ENCODE measurements around the gene NTNG1. TPM values are rescaled to one million over a fixed set of nuclear protein-coding genes. Genes with fewer than 3 reads are reported as not detected.
"Not testable (repeated sequence)": the region's sequence is repeated elsewhere in the genome, so short reads cannot be mapped to it uniquely, and the experiment has no call there.

The NTNG1 gene
- total RNA-seq, result 0.70 to 0.83 TPM (median 0.73 TPM) in 3 replicates

DNA sequence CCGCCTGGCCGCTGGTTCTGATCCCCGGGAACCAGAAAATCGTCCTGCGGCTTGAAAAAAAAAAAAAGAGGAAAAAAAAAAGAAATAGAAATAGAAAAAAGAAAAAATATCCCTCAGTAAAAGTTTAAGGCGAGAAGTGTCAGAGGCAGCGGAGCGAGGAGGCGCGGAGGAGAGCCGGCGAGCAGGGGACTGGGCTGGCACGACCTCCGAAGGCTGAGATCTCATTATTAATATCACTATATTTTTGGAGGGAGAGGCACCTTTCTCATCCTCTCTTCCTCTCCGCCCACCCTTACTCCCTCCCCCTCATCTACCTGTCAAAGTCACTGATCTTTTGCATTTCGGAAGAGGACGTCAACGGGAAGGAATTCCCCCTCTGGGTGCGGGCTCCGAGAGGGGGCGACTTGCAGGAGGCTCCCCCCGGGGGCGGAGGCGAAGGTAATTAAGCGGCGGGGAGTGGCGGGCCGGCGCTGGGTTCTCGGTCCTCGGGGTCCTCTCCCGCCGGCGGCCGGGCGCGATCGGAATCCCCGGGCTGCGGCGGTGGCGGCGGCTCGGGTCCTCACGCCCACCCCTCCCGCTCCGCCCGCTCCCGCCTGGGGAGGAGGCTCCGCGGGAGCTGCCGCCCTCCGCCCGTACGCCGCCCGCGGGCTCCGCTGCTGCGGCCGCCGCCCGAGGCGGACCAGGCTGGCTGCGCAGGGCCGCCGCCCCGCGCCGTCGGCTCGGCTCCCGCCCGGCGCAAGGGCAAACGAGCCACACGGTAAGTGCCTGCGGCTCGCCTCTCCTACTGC lies at the start of gene NTNG1:
TSS of gene NTNG1 (plus strand) at position 337 of the 788 bp plus-strand sequence.
- Mint-ChIP-seq H3K36me3 (no peaks in the 10 kb centered on the region), H3K27ac (no peak within 1 kb of the TSS), H3K27me3 (ENCODE audit: low read depth) (peaks cover 66% of the 10 kb centered on the region), H3K9me3 (no peaks in the 10 kb centered on the region), H3K4me3 (peak within 1 kb of the TSS; percentile 74), H3K4me1 (peaks cover 18% of the 10 kb centered on the region)
- TF ChIP-seq, protein P1, sequence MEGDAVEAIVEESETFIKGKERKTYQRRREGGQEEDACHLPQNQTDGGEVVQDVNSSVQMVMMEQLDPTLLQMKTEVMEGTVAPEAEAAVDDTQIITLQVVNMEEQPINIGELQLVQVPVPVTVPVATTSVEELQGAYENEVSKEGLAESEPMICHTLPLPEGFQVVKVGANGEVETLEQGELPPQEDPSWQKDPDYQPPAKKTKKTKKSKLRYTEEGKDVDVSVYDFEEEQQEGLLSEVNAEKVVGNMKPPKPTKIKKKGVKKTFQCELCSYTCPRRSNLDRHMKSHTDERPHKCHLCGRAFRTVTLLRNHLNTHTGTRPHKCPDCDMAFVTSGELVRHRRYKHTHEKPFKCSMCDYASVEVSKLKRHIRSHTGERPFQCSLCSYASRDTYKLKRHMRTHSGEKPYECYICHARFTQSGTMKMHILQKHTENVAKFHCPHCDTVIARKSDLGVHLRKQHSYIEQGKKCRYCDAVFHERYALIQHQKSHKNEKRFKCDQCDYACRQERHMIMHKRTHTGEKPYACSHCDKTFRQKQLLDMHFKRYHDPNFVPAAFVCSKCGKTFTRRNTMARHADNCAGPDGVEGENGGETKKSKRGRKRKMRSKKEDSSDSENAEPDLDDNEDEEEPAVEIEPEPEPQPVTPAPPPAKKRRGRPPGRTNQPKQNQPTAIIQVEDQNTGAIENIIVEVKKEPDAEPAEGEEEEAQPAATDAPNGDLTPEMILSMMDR (IDR thresholded peaks at IDR 0.05; ENCODE audit: unreplicated experiment), result no peak
- peak in 1 of 2 experiments; percentile 41 for DNase-seq (ENCODE audit: low spot score in 2 of 2, unreplicated experiment in 2 of 2)

DNA sequence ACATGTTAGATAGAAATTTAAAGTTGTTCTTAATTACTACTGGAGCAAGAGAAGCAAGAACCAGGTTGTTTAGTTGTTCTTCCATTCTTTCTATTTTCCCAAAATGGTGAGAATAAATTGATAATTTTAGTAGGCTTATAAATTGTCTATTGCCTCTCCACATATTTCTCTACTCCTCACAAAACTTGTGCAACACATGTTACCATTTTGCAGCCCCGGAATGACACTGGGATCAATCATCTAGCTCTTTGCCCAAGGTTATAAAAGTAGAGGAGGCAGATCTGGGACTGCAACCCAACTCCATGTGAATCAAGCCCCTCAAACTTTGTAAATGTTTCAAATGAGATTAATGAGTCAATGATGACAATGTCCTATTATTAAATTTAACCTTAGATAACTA lies 49.4 kb upstream of the NTNG1 start:
- TF ChIP-seq, protein P1 (IDR thresholded peaks at IDR 0.05; ENCODE audit: unreplicated experiment), result no peak
- no peaks in the 10 kb centered on the region for H3K36me3 Mint-ChIP-seq
- H3K4me3 Mint-ChIP-seq, result no peak overlapping the region
- H3K27ac Mint-ChIP-seq, result no peak overlapping the region
- H3K9me3 Mint-ChIP-seq, result no peaks in the 10 kb centered on the region
- no peak for DNase-seq (ENCODE audit: low spot score in 2 of 2, unreplicated experiment in 2 of 2)
- no peaks in the 10 kb centered on the region for H3K4me1 Mint-ChIP-seq
- H3K27me3 Mint-ChIP-seq (ENCODE audit: low read depth), result no peaks in the 10 kb centered on the region

DNA sequence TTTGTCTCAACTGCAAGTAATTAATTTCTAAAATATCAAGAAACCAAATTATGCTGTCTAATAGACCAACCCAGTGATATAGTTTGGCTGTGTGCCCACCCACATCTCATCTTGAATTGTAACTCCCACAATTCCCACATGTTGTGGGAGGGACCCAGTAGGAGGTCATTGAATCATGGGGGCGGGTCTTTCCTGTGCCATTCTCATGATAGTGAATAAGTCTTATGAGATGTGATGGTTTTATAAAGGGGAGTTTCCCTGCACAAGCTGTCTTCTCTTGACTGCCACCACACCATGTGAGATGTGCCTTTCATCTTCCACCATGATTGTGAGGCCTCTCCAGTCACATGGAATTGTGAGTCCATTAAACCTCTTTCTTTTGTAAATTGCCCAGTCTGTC lies 47.4 kb upstream of the NTNG1 start:
- H3K9me3 Mint-ChIP-seq, result peaks cover 10% of the 10 kb centered on the region
- H3K36me3 Mint-ChIP-seq; DNase-seq (ENCODE audit: low spot score in 2 of 2, unreplicated experiment in 2 of 2); H3K27ac Mint-ChIP-seq; H3K27me3 Mint-ChIP-seq (ENCODE audit: low read depth); H3K4me3 Mint-ChIP-seq; H3K4me1 Mint-ChIP-seq: not testable (repeated sequence)

DNA sequence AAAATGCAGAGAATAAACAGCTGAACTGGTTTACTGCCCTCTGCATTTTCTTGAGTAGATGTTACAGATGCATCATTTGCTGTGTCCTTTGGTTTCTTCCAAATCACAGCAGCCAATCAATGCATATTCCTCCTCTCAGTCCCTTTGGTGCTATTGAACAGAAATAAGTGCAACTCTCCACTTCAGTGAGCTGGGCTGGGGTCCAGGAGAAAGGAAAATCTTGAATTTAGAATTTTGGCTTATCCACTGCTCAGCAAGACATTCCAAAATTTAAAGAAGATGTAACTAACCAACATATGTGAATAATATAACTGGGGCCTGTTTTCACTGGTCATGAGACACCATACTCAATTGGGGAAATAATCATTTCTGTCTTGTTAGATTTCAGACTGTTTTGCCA lies 45.2 kb upstream of the NTNG1 start:
- peaks cover 10% of the 10 kb centered on the region for H3K9me3 Mint-ChIP-seq

DNA sequence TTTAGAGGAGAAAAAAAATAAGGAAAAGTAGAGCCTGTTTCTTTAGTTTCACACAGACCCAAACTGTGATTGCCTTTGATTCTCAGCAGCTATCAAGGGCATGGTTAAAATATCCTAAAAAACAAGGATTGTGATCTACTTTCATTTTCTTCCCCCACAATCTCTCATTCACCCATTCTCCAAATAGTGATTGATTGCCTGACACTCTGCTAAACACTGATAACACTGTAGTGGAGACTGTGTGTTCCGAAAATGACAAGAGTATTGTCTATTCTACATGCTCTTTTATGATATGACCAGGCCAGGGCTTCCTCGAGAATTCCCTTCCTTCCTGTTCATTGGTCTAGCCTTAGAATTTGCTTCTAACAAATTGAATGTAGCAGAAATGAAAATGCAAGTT lies 44.1 kb upstream of the NTNG1 start:
- H3K4me3 Mint-ChIP-seq, result no peak overlapping the region
- peaks cover 3% of the 10 kb centered on the region for H3K27me3 Mint-ChIP-seq (ENCODE audit: low read depth)
- no peaks in the 10 kb centered on the region for H3K36me3 Mint-ChIP-seq
- no peak for DNase-seq (ENCODE audit: low spot score in 2 of 2, unreplicated experiment in 2 of 2)
- TF ChIP-seq, protein P1 (IDR thresholded peaks at IDR 0.05; ENCODE audit: unreplicated experiment), result no peak
- no peak overlapping the region for H3K27ac Mint-ChIP-seq
- peaks cover 10% of the 10 kb centered on the region for H3K9me3 Mint-ChIP-seq
- H3K4me1 Mint-ChIP-seq, result no peaks in the 10 kb centered on the region

More for the DNA sequence above, 45.2 kb upstream of the NTNG1 start:
- Mint-ChIP-seq H3K27ac (no peak overlapping the region), H3K4me1 (no peaks in the 10 kb centered on the region), H3K36me3 (no peaks in the 10 kb centered on the region), H3K27me3 (ENCODE audit: low read depth) (no peaks in the 10 kb centered on the region), H3K4me3 (no peak overlapping the region)
- TF ChIP-seq, protein P1 (IDR thresholded peaks at IDR 0.05; ENCODE audit: unreplicated experiment), result no peak
- DNase-seq (ENCODE audit: low spot score in 2 of 2, unreplicated experiment in 2 of 2), result no peak

DNA sequence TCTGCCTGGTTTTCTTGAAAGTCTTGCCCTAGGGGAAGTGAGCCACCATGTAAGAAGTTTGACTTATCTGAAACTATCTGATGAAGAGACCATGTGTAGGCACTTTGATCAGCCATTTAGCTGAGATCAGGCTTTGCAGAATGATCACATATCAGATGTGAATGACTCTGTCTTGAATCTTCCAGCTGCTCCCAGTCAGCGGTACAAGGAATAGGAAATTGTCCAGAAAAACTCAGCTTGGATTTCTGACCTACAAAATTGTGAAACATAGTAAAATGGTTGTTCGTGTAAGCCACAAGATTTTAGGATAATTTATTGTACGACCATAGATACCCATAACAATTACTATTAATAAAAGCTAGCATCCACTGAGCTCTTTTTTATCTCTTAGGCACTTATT lies 41.9 kb upstream of the NTNG1 start:
- TF ChIP-seq, protein P1 (IDR thresholded peaks at IDR 0.05; ENCODE audit: unreplicated experiment), result no peak
- Mint-ChIP-seq H3K4me1 (no peaks in the 10 kb centered on the region), H3K27ac (no peak overlapping the region), H3K36me3 (no peaks in the 10 kb centered on the region), H3K4me3 (no peak overlapping the region), H3K9me3 (peaks cover 10% of the 10 kb centered on the region), H3K27me3 (ENCODE audit: low read depth) (peaks cover 3% of the 10 kb centered on the region)
- DNase-seq (ENCODE audit: low spot score in 2 of 2, unreplicated experiment in 2 of 2), result no peak
